HL-60 (cell line): Measurements from ENCODE around the gene NLRC5.

Experiments used
- DNase-seq, 2 experiments: peaks; one replicate each; pipeline ENCODE4 v3.0.0-alpha.2; 2010 to 2020; ENCODE audit warnings: low read depth in 1 of 2, low spot score in 1 of 2
- H3K27ac ChIP-seq: fragments of 250-450 bp; sonication (Bioruptor Pico); replicated peaks from 2 replicates; pipeline ENCODE4 v1.5.1; 2020; ENCODE audit warnings: mild to moderate bottlenecking, moderate library complexity
- H3K27me3 ChIP-seq: fragments of 250-450 bp; sonication (Bioruptor Pico); 2 replicates; pipeline ENCODE4 v1.5.1; 2021; ENCODE audit warnings: mild to moderate bottlenecking, moderate library complexity; ENCODE audit not compliant: insufficient read depth, poor library complexity, severe bottlenecking
- H3K4me3 ChIP-seq: replicated peaks from 2 replicates; pipeline ENCODE4 v1.5.1; 2011; ENCODE audit warnings: mild to moderate bottlenecking, control low read depth, low read length; ENCODE audit not compliant: insufficient read depth
- GABPA ChIP-seq: IDR thresholded peaks from 2 replicates; pipeline ENCODE4 v1.6.1; 2012; ENCODE audit warnings: low read depth
- POLR2AphosphoS5 ChIP-seq: IDR thresholded peaks from 2 replicates; pipeline ENCODE4 v1.6.1; 2012; ENCODE audit warnings: low read depth
- SPI1 ChIP-seq: IDR thresholded peaks from 2 replicates; pipeline ENCODE4 v1.6.1; 2012; ENCODE audit warnings: low read depth, mild to moderate bottlenecking, borderline replicate concordance
- TF ChIP-seq, protein P1 (sequence below): IDR thresholded peaks from one replicate; pipeline ENCODE4 v1.5.1; 2011; ENCODE audit warnings: low read length, control low read depth, inconsistent platforms; ENCODE audit not compliant: insufficient read depth
- TF ChIP-seq, protein P2 (sequence below): IDR thresholded peaks from 2 replicates; pipeline ENCODE4 v1.6.1; 2012; ENCODE audit warnings: low read depth; ENCODE audit not compliant: insufficient replicate concordance

Gene NLRC5

DNA sequence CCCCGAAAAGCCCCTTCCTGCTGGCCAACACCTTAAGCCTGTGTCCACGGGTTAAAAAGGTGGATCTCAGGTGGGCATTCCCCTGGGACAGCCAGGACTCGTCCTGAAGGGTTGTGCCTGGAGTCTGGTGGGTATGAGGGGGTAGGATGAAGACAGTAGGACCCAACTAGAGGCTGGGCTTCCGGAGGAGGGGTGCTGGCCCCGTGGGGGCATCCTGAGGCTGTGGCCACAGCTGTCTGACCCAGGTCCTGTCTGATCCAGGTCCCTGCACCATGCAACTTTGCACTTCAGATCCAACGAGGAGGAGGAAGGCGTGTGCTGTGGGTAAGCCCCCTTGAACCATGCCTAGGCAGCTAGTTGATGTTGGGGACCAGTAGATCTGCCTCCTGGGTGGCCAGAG is 65.4 kb downstream of the NLRC5 start:
- TF ChIP-seq GABPA, result no peak
- TF ChIP-seq, protein P1, sequence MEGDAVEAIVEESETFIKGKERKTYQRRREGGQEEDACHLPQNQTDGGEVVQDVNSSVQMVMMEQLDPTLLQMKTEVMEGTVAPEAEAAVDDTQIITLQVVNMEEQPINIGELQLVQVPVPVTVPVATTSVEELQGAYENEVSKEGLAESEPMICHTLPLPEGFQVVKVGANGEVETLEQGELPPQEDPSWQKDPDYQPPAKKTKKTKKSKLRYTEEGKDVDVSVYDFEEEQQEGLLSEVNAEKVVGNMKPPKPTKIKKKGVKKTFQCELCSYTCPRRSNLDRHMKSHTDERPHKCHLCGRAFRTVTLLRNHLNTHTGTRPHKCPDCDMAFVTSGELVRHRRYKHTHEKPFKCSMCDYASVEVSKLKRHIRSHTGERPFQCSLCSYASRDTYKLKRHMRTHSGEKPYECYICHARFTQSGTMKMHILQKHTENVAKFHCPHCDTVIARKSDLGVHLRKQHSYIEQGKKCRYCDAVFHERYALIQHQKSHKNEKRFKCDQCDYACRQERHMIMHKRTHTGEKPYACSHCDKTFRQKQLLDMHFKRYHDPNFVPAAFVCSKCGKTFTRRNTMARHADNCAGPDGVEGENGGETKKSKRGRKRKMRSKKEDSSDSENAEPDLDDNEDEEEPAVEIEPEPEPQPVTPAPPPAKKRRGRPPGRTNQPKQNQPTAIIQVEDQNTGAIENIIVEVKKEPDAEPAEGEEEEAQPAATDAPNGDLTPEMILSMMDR, result no peak
- TF ChIP-seq, protein P2, sequence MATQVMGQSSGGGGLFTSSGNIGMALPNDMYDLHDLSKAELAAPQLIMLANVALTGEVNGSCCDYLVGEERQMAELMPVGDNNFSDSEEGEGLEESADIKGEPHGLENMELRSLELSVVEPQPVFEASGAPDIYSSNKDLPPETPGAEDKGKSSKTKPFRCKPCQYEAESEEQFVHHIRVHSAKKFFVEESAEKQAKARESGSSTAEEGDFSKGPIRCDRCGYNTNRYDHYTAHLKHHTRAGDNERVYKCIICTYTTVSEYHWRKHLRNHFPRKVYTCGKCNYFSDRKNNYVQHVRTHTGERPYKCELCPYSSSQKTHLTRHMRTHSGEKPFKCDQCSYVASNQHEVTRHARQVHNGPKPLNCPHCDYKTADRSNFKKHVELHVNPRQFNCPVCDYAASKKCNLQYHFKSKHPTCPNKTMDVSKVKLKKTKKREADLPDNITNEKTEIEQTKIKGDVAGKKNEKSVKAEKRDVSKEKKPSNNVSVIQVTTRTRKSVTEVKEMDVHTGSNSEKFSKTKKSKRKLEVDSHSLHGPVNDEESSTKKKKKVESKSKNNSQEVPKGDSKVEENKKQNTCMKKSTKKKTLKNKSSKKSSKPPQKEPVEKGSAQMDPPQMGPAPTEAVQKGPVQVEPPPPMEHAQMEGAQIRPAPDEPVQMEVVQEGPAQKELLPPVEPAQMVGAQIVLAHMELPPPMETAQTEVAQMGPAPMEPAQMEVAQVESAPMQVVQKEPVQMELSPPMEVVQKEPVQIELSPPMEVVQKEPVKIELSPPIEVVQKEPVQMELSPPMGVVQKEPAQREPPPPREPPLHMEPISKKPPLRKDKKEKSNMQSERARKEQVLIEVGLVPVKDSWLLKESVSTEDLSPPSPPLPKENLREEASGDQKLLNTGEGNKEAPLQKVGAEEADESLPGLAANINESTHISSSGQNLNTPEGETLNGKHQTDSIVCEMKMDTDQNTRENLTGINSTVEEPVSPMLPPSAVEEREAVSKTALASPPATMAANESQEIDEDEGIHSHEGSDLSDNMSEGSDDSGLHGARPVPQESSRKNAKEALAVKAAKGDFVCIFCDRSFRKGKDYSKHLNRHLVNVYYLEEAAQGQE, result no peak
- no peak for TF ChIP-seq POLR2AphosphoS5
- no peak for TF ChIP-seq SPI1
- DNase-seq, result no peak
- no peaks in the 10 kb centered on the region for H3K27me3 ChIP-seq
- H3K4me3 ChIP-seq, result no peak overlapping the region
- no peak overlapping the region for H3K27ac ChIP-seq

DNA sequence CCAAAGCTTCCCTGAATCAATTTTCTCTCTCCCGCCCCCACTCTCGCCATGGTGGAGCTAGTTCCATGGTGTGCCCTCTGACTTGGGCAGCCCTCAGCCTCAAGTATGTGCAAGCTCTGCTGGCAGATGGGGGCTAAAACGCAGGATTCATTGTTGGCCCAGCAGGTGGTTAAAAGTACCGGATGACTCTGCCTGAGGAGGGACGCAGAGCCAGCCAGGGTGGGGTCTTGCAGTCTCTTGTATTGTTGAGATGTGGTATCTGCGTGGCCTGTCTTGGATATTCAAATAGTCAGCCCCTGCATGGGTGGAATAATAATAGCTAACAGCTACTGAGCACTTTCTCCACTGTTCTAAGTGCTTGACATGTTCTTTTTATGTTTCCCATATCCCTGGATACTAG is 66.3 kb downstream of the NLRC5 start:
- no peak for DNase-seq
- Histone ChIP-seq H3K27ac (no peak overlapping the region), H3K4me3 (no peak overlapping the region), H3K27me3 (no peaks in the 10 kb centered on the region)
- TF ChIP-seq POLR2AphosphoS5 (no peak), SPI1 (no peak), GABPA (no peak)
- TF ChIP-seq, protein P1, result no peak
- TF ChIP-seq, protein P2, result no peak

DNA sequence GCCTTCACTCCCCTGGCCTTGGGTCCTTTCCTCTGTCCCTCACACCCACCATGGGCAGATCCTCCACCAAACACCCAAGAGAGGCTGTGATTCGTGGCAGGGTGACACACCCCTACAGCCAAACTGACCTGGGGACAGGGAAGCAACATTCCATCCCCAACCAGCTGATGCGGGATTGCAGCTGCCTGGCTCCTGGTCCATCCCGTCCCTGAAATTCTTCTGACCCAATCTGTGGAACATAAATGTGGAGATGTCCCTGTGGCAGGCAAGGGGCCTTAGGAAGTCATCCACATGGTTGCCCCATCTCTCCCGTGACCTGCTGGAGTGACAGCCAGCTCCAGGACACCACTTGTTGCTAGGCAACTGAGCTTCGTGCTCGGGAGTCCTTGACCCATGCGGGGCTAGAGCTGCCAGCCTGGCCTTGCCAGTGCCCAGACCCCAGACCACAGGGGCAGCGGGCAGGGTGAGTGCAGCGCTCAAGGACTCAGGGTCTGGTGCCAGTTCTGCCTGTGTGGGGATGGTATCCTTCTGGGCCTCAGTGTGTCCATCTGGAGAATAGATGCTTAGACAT is 69.0 kb downstream of the NLRC5 start:
- H3K27me3 ChIP-seq, result no peaks in the 10 kb centered on the region
- H3K4me3 ChIP-seq, result no peak overlapping the region
- TF ChIP-seq, protein P1, result no peak
- TF ChIP-seq POLR2AphosphoS5 (no peak), GABPA (no peak), SPI1 (no peak)
- TF ChIP-seq, protein P2, result no peak
- no peak overlapping the region for H3K27ac ChIP-seq
- DNase-seq, result no peak
